ENCODE measurements around the gene HIBADH.
"Not testable (repeated sequence)": the region's sequence is repeated elsewhere in the genome, so short reads cannot be mapped to it uniquely, and the experiment has no call there.

Gene HIBADH

GRCh38 chr7:27595009-27595408 lies 67.7 kb downstream of the HIBADH start:
- DNase-seq (ENCODE audit: low spot score), result no peak

GRCh38 chr7:27593226-27593625 lies 69.5 kb downstream of the HIBADH start:
- DNase-seq (ENCODE audit: low spot score), result no peak

GRCh38 chr7:27590416-27590815 lies 72.3 kb downstream of the HIBADH start:
- DNase-seq (ENCODE audit: low spot score), result no peak

GRCh38 chr7:27587429-27587828 lies 75.3 kb downstream of the HIBADH start:
- DNase-seq (ENCODE audit: low spot score), result no peak

- no peak for DNase-seq (ENCODE audit: low spot score)
Observed at GRCh38 chr7:27586825-27587224, 75.9 kb downstream of the HIBADH start.

- no peak for DNase-seq (ENCODE audit: low spot score)
Observed at GRCh38 chr7:27585781-27586447, 76.8 kb downstream of the HIBADH start.

- no peak for DNase-seq (ENCODE audit: low spot score)
Observed at GRCh38 chr7:27581906-27582305, 80.8 kb downstream of the HIBADH start.

- no peak for DNase-seq (ENCODE audit: low spot score)
Observed at GRCh38 chr7:27581119-27581518, 81.6 kb downstream of the HIBADH start.

GRCh38 chr7:27579565-27579964 lies 83.1 kb downstream of the HIBADH start:
- DNase-seq (ENCODE audit: low spot score), result no peak

GRCh38 chr7:27578169-27578568 lies 84.5 kb downstream of the HIBADH start:
- not testable (repeated sequence) for DNase-seq (ENCODE audit: low spot score)

- peak; percentile 44 for DNase-seq (ENCODE audit: low spot score)
Observed at GRCh38 chr7:27576360-27576944, 86.2 kb downstream of the HIBADH start.

- DNase-seq (ENCODE audit: low spot score), result no peak
Observed at GRCh38 chr7:27575613-27576012, 87.1 kb downstream of the HIBADH start.

GRCh38 chr7:27569106-27569505 lies 93.6 kb downstream of the HIBADH start:
- DNase-seq (ENCODE audit: low spot score), result no peak

- DNase-seq (ENCODE audit: low spot score), result no peak
Observed at GRCh38 chr7:27567266-27567665, 95.4 kb downstream of the HIBADH start.

GRCh38 chr7:27564881-27565482 lies 97.7 kb downstream of the HIBADH start:
- DNase-seq (ENCODE audit: low spot score), result no peak

- DNase-seq (ENCODE audit: low spot score), result no peak
Observed at GRCh38 chr7:27560706-27561235, 101.9 kb downstream of the HIBADH start.

GRCh38 chr7:27555670-27556069 lies 107.0 kb downstream of the HIBADH start:
- no peak for DNase-seq (ENCODE audit: low spot score)

GRCh38 chr7:27554826-27555225 lies 107.9 kb downstream of the HIBADH start:
- no peak for DNase-seq (ENCODE audit: low spot score)

- DNase-seq (ENCODE audit: low spot score), result no peak
Observed at GRCh38 chr7:27553273-27553672, 109.4 kb downstream of the HIBADH start.

- no peak for DNase-seq (ENCODE audit: low spot score)
Observed at GRCh38 chr7:27551803-27552400, 110.8 kb downstream of the HIBADH start.

GRCh38 chr7:27549606-27550005 lies 113.1 kb downstream of the HIBADH start:
- DNase-seq (ENCODE audit: low spot score), result no peak

GRCh38 chr7:27548304-27548703 lies 114.4 kb downstream of the HIBADH start:
- DNase-seq (ENCODE audit: low spot score), result no peak

- DNase-seq (ENCODE audit: low spot score), result no peak
Observed at GRCh38 chr7:27547401-27547800, 115.3 kb downstream of the HIBADH start.
